ENCODE data around the gene NPTXR.

DNA sequence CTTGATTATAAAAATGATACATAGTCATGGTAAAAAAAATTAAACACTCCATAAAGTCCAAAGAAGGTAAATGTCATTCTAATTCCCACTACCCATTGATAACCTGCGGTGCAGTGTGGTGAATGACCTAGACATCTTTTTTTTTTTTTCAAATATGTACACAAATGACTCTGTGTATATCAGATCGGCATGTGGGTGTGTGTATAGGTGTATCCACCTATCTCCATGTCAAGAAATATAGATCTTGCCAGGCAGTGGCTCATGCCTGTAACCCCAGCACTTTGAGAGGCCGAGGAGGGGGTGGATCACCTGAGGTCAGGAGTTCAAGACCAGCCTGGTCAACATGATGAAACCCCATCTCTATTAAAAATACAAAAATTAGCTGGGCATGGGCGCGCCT lies 46.5 kb upstream of the NPTXR start:
- no peak for TF ChIP-seq EZH2 (IDR thresholded peaks at IDR 0.05)
- TF ChIP-seq, protein P1, sequence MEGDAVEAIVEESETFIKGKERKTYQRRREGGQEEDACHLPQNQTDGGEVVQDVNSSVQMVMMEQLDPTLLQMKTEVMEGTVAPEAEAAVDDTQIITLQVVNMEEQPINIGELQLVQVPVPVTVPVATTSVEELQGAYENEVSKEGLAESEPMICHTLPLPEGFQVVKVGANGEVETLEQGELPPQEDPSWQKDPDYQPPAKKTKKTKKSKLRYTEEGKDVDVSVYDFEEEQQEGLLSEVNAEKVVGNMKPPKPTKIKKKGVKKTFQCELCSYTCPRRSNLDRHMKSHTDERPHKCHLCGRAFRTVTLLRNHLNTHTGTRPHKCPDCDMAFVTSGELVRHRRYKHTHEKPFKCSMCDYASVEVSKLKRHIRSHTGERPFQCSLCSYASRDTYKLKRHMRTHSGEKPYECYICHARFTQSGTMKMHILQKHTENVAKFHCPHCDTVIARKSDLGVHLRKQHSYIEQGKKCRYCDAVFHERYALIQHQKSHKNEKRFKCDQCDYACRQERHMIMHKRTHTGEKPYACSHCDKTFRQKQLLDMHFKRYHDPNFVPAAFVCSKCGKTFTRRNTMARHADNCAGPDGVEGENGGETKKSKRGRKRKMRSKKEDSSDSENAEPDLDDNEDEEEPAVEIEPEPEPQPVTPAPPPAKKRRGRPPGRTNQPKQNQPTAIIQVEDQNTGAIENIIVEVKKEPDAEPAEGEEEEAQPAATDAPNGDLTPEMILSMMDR (IDR thresholded peaks at IDR 0.05 in 2 of 3, conservative IDR thresholded peaks at IDR 0.05 in 1 of 3; ENCODE audit: borderline replicate concordance in 1 of 3, insufficient read depth in 1 of 3, low read depth in 2 of 3, low read length in 2 of 3): no peak

Measured in HCT116 (cell line).